Ishikawa (cell line): ENCODE measurements around the gene IKZF1.

Source experiments
- CEBPB ChIP-seq: IDR thresholded peaks from 2 replicates; pipeline ENCODE4 v1.6.1; 2012
- CREB1 ChIP-seq: IDR thresholded peaks from 2 replicates; pipeline ENCODE4 v1.6.1; 2012; ENCODE audit warnings: low read depth
- EGR1 ChIP-seq: IDR thresholded peaks from 2 replicates; pipeline ENCODE4 v1.6.1; 2012
- EP300 ChIP-seq: IDR thresholded peaks from 2 replicates; pipeline ENCODE4 v1.6.1; 2012; ENCODE audit warnings: borderline replicate concordance
- FOXM1 ChIP-seq: IDR thresholded peaks from 2 replicates; pipeline ENCODE4 v1.6.1; 2012; ENCODE audit warnings: low read depth, borderline replicate concordance
- MAX ChIP-seq: IDR thresholded peaks from 2 replicates; pipeline ENCODE4 v1.6.1; 2012
- NFIC ChIP-seq: IDR thresholded peaks from 2 replicates; pipeline ENCODE4 v1.6.1; 2012
- RAD21 ChIP-seq: IDR thresholded peaks from 2 replicates; pipeline ENCODE4 v1.6.1; 2012; ENCODE audit warnings: low read depth
- REST ChIP-seq: IDR thresholded peaks from 2 replicates; pipeline ENCODE4 v1.6.1; 2012; ENCODE audit warnings: low read depth, mild to moderate bottlenecking
- TAF1 ChIP-seq: IDR thresholded peaks from 2 replicates; pipeline ENCODE4 v1.6.1; 2012; ENCODE audit warnings: low read depth, mild to moderate bottlenecking
- TCF12 ChIP-seq: IDR thresholded peaks from 2 replicates; pipeline ENCODE4 v1.6.1; 2012; ENCODE audit warnings: low read depth
- TEAD4 ChIP-seq: IDR thresholded peaks from 2 replicates; pipeline ENCODE4 v1.6.1; 2012
- USF1 ChIP-seq: IDR thresholded peaks from 2 replicates; pipeline ENCODE4 v1.6.1; 2012
- YY1 ChIP-seq: IDR thresholded peaks from 2 replicates; pipeline ENCODE4 v1.6.1; 2012; ENCODE audit warnings: low read depth
- ZBTB7A ChIP-seq: IDR thresholded peaks from 2 replicates; pipeline ENCODE4 v1.6.1; 2012; ENCODE audit warnings: low read depth

IKZF1 gene

GRCh38 chr7:50281680-50282445 is 22.7 kb upstream of the IKZF1 start:
- no peak for TF ChIP-seq NFIC
- TF ChIP-seq CREB1 = no peak
- no peak for TF ChIP-seq EGR1
- no peak for TF ChIP-seq ZBTB7A
- no peak for TF ChIP-seq TEAD4
- no peak for TF ChIP-seq RAD21
- TF ChIP-seq YY1 = no peak
- TF ChIP-seq USF1 = no peak
- TF ChIP-seq REST = no peak
- no peak for TF ChIP-seq CEBPB
- no peak for TF ChIP-seq TCF12
- no peak for TF ChIP-seq FOXM1
- no peak for TF ChIP-seq MAX
- no peak for TF ChIP-seq TAF1
- no peak for TF ChIP-seq EP300

DNA sequence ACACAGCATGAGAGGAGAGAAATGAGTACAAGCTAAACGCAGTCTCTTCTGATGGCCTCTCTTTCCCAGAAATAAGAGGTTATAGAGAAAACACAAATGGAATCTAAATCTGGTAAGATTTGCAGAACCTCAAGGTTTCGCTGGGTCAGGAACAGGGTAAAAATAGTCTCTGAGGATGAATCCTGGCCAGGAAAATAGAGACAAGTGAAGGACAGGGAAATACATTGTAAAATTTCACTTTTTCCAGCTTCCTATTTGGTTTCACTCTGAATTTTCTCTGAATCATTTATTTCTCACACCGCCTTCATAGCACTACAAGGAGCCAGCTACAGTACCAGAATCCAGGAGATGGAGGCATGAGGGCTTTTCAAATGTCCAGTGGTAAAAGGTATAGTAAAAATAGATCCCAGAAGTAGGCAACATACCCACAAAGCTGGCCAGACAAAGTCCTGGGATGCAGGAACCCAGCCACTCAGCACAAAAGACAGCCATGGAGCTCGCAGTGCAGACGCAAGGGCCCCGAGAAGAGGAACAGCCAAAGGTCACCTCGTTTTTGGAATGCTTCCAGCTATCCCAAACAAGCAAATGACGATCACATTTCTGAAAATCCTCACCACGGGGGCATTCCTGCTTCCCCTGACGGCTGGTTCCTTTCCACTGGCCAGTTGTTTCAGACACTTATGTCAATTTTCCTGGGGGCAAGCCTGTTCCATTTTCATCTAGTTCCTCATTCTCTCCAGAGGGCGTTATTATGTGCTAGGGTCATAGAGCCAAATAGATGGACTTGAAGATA is 21.5 kb upstream of the IKZF1 start:
- TF ChIP-seq TCF12 (no peak), ZBTB7A (no peak), USF1 (no peak), TEAD4 (no peak), EGR1 (no peak), MAX (no peak)

DNA sequence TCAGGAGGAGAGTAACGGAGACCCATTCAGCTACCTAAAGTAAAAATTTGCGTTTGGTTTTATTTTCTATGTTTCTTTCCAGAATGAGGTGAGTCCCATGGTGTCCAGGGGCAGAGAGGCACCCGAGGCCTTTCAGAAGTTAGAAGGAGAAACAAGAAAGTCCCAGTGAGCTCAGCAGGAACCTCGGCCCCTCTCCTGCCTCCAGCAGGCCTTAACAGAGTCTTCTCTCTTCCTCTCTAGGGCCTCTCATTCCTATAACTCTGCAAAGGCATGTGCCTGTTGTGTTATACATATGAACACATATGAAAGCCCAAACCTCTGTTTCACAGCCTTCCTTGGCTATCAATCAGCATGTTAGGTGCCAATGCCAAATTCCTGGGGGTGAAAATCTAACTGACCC is 20.8 kb upstream of the IKZF1 start:
- TF ChIP-seq ZBTB7A (no peak), CEBPB (no peak), TEAD4 (no peak), TAF1 (no peak), FOXM1 (no peak), YY1 (no peak), NFIC (no peak), USF1 (no peak), RAD21 (no peak), REST (no peak), TCF12 (no peak)

DNA sequence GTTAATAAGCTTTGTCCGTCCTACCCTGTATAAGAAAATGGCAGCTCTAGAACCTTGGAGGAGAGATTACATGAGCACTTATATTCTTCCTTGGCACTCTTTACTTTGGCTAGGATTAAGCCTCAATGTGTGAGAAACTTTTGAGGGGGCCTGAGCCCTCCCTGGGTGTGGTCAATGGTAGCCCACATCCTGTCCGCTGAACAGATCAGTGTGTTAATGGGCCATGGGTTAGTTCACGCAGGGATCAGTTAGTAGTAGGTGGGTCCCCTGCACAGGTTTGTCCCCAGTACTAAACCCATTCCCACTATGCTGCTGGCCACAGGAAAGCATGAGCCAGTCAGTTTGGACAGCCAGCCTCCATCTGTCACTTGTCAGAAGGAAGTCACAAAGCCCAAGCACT is 20.2 kb upstream of the IKZF1 start:
- TF ChIP-seq TCF12 = no peak
- no peak for TF ChIP-seq EP300
- TF ChIP-seq RAD21 = no peak
- no peak for TF ChIP-seq MAX
- no peak for TF ChIP-seq CREB1
- no peak for TF ChIP-seq REST
